NCI-H2107 (cell line): ENCODE data around the gene RAB6A.
"Not testable (repeated sequence)": the region's sequence is repeated elsewhere in the genome, so short reads cannot be mapped to it uniquely, and the experiment has no call there.

Source experiments
- DNase-seq: peaks from one replicate; lab custom pipeline; 2025; lab: John Stamatoyannopoulos, UW

Gene RAB6A

GRCh38 chr11:73760679-73761402 lies at the start of gene RAB6A:
Gene RAB6A, minus strand, starts transcription at chr11:73761074. Its CDS starts 439 bp downstream, at chr11:73760635.
- peak; percentile 98 for DNase-seq

DNA sequence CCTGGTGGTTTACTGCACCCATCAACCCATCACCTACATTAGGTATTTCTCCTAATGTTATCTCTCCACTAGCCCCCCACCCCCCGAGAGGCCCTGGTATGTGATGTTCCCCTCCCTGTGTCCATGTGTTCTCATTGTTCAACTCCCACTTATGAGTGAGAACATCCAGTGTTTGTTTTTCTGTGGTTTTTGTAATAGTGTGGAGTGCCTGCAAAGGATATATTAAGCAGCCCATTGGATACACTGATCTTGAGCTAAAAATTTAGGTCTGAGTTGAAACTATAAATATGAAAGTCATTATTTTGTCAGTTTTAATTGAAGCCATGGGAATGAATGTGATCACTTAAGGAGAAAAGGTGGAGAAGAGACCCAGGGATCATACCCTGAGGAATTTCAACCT lies 49.8 kb upstream of the RAB6A start:
- no peak for DNase-seq

DNA sequence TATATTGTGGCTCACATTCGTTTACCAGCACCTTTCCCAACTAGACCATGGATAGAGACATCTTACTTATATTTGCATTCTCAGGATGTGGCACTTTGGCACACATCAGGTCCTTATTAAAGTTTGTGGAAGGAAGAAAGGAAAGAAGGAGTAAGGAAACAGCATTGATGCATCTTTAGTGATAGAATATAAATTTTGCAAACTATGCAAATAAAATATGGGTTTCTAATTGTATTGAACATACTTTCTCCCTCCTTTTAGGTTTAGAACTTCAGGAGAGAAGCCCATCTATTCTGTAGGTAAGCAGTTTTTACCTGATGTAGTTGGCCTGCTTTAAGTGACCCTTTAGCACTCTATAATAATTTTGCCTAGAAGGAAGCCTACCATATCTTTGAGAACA lies 47.2 kb upstream of the RAB6A start:
- no peak for DNase-seq

- no peak for DNase-seq
These were observed 43.8 kb upstream of the RAB6A start for GRCh38 chr11:73804712-73805111.

DNA sequence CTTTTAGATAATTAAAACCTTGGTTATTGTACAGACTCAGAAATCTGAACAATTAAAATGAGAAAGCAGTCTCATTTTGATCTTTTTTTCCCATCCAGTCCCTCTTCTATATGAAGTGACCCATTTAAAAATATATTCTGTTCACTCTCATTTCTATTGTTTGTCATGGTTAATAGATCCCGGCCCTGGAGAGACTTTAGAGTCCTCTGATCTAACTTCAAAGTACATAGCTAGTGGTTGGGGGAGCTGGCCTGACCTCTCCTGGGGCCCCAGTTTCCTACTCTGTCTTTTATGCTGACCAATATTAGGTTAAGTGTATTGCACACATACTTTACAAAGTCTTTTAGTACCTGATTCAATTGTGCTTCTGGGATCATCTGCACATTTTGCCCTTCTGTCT lies 40.3 kb upstream of the RAB6A start:
- no peak for DNase-seq

DNA sequence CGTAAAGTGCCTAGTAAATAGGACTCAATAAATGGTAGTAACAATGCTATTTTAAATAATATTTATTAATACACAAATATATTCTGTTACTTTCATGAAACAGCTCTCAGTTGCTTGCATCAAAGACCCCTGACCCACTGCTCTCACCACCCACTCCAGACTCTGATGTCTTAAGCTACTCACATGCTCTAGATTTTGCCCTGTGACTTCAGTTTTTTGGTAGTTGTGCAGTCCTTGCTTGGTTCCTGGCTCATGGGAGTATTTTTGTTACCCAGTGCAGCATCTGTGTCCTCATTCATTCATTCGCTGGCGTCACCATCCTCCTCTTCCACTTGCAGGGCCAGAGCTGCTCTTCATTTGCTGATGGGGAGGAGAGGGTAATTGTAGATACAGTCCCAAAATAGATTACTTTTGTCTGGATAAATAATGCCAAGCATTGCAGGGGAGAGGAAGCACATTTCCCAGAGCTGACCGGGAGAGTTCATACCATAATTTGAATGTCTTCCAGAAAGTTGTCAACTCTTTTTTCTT lies 39.5 kb upstream of the RAB6A start:
- no peak for DNase-seq

DNA sequence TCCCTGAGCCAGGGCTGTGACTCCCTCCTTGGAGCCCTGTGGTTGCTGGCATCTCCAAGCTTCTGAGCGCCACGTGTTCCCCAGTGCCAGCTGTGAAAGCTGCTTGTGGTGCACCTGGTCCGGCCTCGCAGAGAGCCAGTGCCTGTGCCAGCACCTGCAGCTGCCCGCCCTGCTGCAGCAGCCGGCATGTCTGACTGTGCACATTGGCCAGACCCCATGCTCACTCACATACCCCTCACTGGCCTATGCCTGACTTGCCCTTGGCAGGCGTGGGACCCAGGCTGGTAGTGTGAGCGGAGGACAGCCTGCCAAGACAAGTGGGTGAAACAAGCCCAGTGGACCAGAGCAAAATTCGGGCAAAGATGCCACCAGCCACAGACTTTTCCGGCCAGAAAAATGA lies 36.6 kb upstream of the RAB6A start:
- DNase-seq: peak; percentile 7

DNA sequence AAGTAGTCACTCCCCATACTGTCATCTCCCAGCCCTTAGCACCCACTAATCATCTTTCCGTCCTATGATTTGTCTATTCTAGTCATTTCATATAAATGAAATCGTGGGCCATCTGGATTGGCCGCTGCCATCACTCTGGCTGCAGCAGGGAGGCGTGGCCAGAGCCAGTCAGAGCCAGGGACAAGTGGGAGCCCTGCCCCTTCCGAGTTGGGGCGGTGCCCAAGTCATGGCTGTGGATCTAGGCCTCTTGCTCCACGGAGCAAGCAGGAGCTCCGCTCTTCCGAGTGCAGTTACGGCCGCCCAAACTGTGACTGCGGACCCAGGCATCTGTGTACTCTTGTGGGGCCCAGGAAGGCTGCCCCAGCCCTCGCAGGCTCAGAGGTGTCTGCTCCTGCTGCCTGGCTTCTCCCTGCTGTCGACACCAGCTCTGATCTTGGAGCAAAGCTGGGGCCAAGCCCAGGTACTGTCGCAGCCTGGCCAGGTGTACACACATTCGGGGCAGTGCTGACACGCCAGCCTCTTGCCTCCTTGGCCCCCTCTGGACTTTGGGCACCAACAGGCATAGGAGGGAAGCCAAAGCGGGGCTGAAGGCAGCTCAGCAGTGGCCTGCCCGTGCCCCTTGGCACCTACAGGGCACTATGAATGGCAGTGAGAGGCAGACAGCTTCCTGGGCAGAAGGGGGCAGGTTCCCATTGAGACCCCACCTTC lies 35.2 kb upstream of the RAB6A start:
- no peak for DNase-seq

- no peak for DNase-seq
These were observed 31.7 kb upstream of the RAB6A start for GRCh38 chr11:73792584-73792983.

DNA sequence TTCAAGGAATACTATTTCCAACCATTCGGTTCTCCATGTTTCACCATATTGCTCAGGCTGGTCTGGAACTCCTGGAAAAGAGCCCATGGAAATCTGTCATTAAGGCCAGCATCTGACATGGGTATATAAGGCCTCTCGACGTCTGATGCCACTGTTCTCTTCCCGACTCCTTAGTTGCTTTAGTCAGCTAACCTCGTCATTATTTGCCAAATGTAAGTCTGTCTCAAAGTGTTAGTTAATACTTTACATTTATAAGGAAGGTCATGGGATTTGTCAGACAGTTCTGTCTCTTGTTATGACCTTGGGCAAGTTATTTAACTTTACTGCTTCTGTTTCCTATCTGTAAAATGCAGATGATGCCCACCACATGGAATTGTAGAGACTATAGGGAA lies 28.4 kb upstream of the RAB6A start:
- no peak for DNase-seq

- DNase-seq: peak; percentile 91
These were observed 27.0 kb upstream of the RAB6A start, which contains the start of gene MRPL48 for GRCh38 chr11:73787643-73788558. Gene MRPL48, plus strand, starts transcription at chr11:73787874. Its CDS starts 98 bp downstream, at chr11:73787972.

DNA sequence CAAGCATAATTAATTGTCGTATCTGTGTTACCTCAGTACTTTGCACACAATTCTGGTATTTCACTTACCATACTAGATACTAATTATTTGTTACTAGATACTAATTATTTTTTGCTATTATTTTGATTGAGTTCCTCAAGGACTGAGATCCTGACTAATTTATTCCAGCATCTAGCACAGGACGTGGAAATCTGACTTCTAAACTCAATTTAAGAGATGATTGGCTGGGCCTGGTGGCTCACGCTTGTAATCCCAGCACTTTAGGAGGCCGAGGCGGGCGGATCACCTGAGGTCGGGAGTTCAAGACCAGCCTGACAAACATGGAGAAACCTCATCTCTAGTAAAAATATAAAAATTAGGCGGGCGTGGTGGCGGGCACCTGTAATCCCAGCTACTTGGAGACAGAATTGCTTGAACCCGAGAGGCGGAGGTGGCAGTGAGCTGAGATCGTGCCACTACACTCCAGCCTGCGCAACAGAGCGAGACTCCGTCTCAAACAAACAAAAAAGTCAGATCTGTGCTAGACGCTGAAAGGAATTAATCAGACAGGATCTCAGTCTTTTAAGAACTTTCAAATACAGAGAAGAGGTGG lies 26.3 kb upstream of the RAB6A start:
- DNase-seq: no peak

DNA sequence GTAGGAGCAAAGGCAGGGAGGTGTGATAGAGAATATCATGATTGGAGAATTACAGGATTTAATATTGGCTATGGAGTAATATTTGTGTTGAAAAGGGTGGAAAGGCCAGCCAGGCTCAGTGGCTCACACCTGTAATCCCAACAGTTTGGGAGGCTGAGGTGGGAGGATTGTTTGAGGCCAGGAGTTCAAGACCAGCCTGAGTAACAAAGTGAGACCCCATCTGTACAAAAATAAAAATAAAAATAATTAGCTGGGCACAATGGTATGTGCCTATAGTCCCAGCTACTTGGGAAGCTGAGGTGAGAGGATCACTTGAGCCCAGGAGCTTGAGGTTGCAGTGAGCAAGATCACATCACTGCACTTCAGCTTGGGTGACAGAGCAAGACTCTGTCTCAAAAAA lies 24.6 kb upstream of the RAB6A start:
- DNase-seq: not testable (repeated sequence)

- DNase-seq: no peak
These were observed 23.9 kb upstream of the RAB6A start for GRCh38 chr11:73784734-73785133.

GRCh38 chr11:73784080-73784634 lies 23.3 kb upstream of the RAB6A start:
- DNase-seq: peak; percentile 76

- no peak for DNase-seq
These were observed 22.7 kb upstream of the RAB6A start for GRCh38 chr11:73783483-73784020.

DNA sequence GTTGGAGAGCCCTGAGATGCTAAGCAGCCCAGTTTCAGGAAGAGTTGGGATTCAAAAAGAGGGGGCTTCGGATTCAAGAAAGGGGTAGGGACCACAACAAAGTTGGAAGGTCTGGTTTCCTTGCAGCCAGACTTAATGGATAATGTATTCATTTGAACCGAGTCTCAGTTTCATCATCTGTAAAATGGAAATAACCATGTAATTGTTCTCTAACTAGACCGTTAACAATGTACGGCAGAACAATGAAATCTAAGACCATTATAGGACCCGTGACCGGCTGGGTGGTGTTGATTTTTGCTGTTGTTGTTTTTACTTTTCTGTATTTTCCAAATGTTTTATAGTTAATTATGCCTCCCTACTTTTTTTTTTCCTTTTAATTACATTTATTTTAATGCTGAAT lies 20.4 kb upstream of the RAB6A start:
- no peak for DNase-seq

GRCh38 chr11:73779084-73779902 lies 18.4 kb upstream of the RAB6A start:
- DNase-seq: peak; percentile 96

DNA sequence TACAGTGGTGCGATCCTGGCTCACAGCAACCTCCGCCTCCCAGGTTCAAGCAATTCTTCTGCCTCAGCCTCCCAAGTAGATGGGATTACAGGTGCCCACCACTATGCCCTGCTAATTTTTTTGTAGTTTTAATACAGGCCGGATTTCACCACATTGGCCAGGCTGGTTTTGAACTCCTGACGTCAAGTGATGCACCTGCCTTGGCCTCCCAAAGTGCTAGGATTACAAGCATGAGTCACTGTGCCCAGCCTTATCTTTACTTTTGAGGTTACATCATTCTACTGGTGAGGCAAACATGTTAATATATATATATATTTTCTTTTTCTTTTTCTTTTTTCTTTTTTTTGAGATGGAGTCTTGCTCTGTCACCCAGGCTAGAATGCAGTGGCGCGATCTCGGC lies 9.9 kb upstream of the RAB6A start:
- DNase-seq: not testable (repeated sequence)

- no peak for DNase-seq
These were observed 5.9 kb upstream of the RAB6A start for GRCh38 chr11:73766763-73767162.
